H1 (cell line): ENCODE measurements around the gene ADK. TPM values are rescaled to one million over a fixed set of nuclear protein-coding genes. Genes with fewer than 3 reads are reported as not detected.
"Not testable (repeated sequence)": the region's sequence is repeated elsewhere in the genome, so short reads cannot be mapped to it uniquely, and the experiment has no call there.

Experiments used
- CTCF ChIA-PET: fragments of 300-600 bp; sonication (Branson Sonifier 250); formaldehyde crosslinking; loops from one replicate; lab custom pipeline; 2021; ENCODE audit not compliant: partially characterized antibody; lab: Charles Lee
- POLR2A ChIA-PET: fragments of 300-600 bp; sonication (Branson Sonifier 250); formaldehyde crosslinking; loops from one replicate; lab custom pipeline; 2021; ENCODE audit warnings: inconsistent platforms; ENCODE audit not compliant: partially characterized antibody; lab: Charles Lee
- DNase-seq, 2 experiments: peaks; one replicate each; pipeline versions ENCODE4 v3.0.0 to v3.0.0-alpha.2; 2010 to 2022; ENCODE audit warnings: low spot score in 2 of 2, low read depth in 1 of 2, mixed read lengths in 1 of 2
- FAIRE-seq: peaks from 2 replicates; lab custom pipeline; 2011; peaks lifted over from hg19 to GRCh38; lab: Jason Lieb, UNC
- H2AFZ ChIP-seq: 2 replicates; pipeline ENCODE4 v1.8.1; 2012; ENCODE audit warnings: low read length, inconsistent platforms
- H2AK5ac ChIP-seq: 2 replicates; pipeline ENCODE4 v1.6.1; 2013; ENCODE audit warnings: low read depth, low read length
- H2BK120ac ChIP-seq: replicated peaks from 2 replicates; pipeline ENCODE3; 2013; ENCODE audit warnings: low read depth, low read length, inconsistent platforms
- H2BK12ac ChIP-seq: 2 replicates; pipeline ENCODE4 v1.6.1; 2013; ENCODE audit warnings: low read depth, low read length
- H2BK15ac ChIP-seq: 2 replicates; pipeline ENCODE4 v1.6.1; 2013; ENCODE audit warnings: low read length
- H2BK20ac ChIP-seq: 2 replicates; pipeline ENCODE4 v1.6.1; 2013; ENCODE audit warnings: low read length
- H2BK5ac ChIP-seq: 2 replicates; pipeline ENCODE4 v1.6.1; 2013; ENCODE audit warnings: low read depth, low read length
- H3K14ac ChIP-seq: 2 replicates; pipeline ENCODE4 v1.6.1; 2013; ENCODE audit warnings: inconsistent platforms; ENCODE audit not compliant: insufficient read length
- H3K18ac ChIP-seq: 2 replicates; pipeline ENCODE4 v1.6.1; 2013; ENCODE audit warnings: low read length; ENCODE audit errors: extremely low read depth
- H3K23ac ChIP-seq: 2 replicates; pipeline ENCODE4 v1.6.1; 2013; ENCODE audit warnings: inconsistent platforms; ENCODE audit not compliant: insufficient read length
- H3K23me2 ChIP-seq: 2 replicates; pipeline ENCODE4 v1.6.1; 2013; ENCODE audit warnings: low read depth, low read length
- H3K27ac ChIP-seq: 2 replicates; pipeline ENCODE4 v1.6.1; 2011; ENCODE audit warnings: low read depth, low read length, inconsistent platforms
- H3K27me3 ChIP-seq, 4 experiments: replicated peaks in 1 of 4; 1 replicate in 1 of 4; 2 replicates in 3 of 4; pipeline versions ENCODE4 v1.6.1 to v1.8.1; 2011 to 2013; ENCODE audit warnings: low read length in 3 of 4, mild to moderate bottlenecking in 3 of 4, inconsistent platforms in 2 of 4, mixed read lengths in 2 of 4, moderate library complexity in 1 of 4; ENCODE audit not compliant: control insufficient read depth in 3 of 4, insufficient read depth in 3 of 4; ENCODE audit errors: extremely low read depth in 1 of 4
- H3K36me3 ChIP-seq, 4 experiments: 2 replicates each; pipeline versions ENCODE4 v1.6.1 to v1.8.1; 2011 to 2013; ENCODE audit warnings: mild to moderate bottlenecking in 4 of 4, low read length in 3 of 4, moderate library complexity in 2 of 4, control low read depth in 1 of 4, inconsistent platforms in 1 of 4; ENCODE audit not compliant: insufficient read depth in 4 of 4, control insufficient read depth in 2 of 4
- H3K4ac ChIP-seq: replicated peaks from 2 replicates; pipeline ENCODE3; 2013; ENCODE audit warnings: low read length, low read depth, mixed read lengths, inconsistent platforms; ENCODE audit not compliant: insufficient read length
- H3K4me1 ChIP-seq, 4 experiments: replicated peaks in 1 of 4; 1 replicate in 1 of 4; 2 replicates in 3 of 4; pipeline versions ENCODE4 v1.6.1 to v1.8.1; 2011 to 2013; ENCODE audit warnings: low read length in 3 of 4, inconsistent platforms in 2 of 4, mixed read lengths in 1 of 4; ENCODE audit not compliant: insufficient read depth in 4 of 4, control insufficient read depth in 3 of 4
- H3K4me2 ChIP-seq, 2 experiments: 2 replicates each; pipeline versions ENCODE4 v1.6.1 to v1.8.1; 2011 to 2013; ENCODE audit warnings: low read depth in 2 of 2, low read length in 2 of 2, control low read depth in 1 of 2, inconsistent platforms in 1 of 2, mild to moderate bottlenecking in 1 of 2; ENCODE audit not compliant: insufficient read depth in 1 of 2
- H3K4me3 ChIP-seq, 4 experiments: fragments of 200-600, 300-600 bp in 1 of 4; sonication (generic), shearing (Covaris generic), sonication (Bioruptor Twin) in 1 of 4; 2 replicates each; pipeline versions ENCODE4 v1.5.1 to v1.8.1; 2011 to 2016; ENCODE audit warnings: low read length in 4 of 4, low read depth in 3 of 4, control low read depth in 2 of 4, inconsistent platforms in 2 of 4, mild to moderate bottlenecking in 2 of 4, mixed read lengths in 1 of 4, moderate library complexity in 1 of 4; ENCODE audit not compliant: insufficient read depth in 2 of 4; ENCODE audit errors: extremely low read depth in 1 of 4
- H3K56ac ChIP-seq: replicated peaks from 2 replicates; pipeline ENCODE3; 2013; ENCODE audit warnings: low read depth, mild to moderate bottlenecking, mixed read lengths, low read length, inconsistent platforms; ENCODE audit not compliant: insufficient read length
- H3K79me1 ChIP-seq: 2 replicates; pipeline ENCODE4 v1.6.1; 2013; ENCODE audit warnings: low read depth, low read length, control low read depth
- H3K79me2 ChIP-seq, 2 experiments: 2 replicates each; pipeline versions ENCODE4 v1.6.1 to v1.8.1; 2012 to 2013; ENCODE audit warnings: low read length in 2 of 2, mild to moderate bottlenecking in 2 of 2, inconsistent platforms in 1 of 2; ENCODE audit not compliant: insufficient read depth in 2 of 2, control insufficient read depth in 1 of 2
- H3K9ac ChIP-seq, 4 experiments: replicated peaks in 1 of 4; 1 replicate in 1 of 4; 2 replicates in 3 of 4; pipeline versions ENCODE4 v1.6.1 to v1.8.1; 2011 to 2013; ENCODE audit warnings: low read depth in 3 of 4, low read length in 3 of 4, control low read depth in 2 of 4, mild to moderate bottlenecking in 2 of 4, moderate library complexity in 2 of 4, inconsistent platforms in 1 of 4; ENCODE audit errors: extremely low read depth in 1 of 4
- H3K9me3 ChIP-seq, 2 experiments: 2 replicates each; pipeline versions ENCODE4 v1.6.1 to v1.8.1; 2012 to 2013; ENCODE audit warnings: mild to moderate bottlenecking in 2 of 2, moderate library complexity in 2 of 2, control low read depth in 1 of 2, inconsistent platforms in 1 of 2, low read depth in 1 of 2, low read length in 1 of 2, mixed read lengths in 1 of 2; ENCODE audit not compliant: insufficient read depth in 2 of 2
- H4K20me1 ChIP-seq, 2 experiments: replicated peaks in 1 of 2; 2 replicates each; pipeline versions ENCODE3 to v1.8.1; 2011 to 2013; ENCODE audit warnings: inconsistent platforms in 2 of 2, low read length in 2 of 2, mild to moderate bottlenecking in 1 of 2; ENCODE audit not compliant: insufficient read depth in 2 of 2, control insufficient read depth in 1 of 2
- H4K5ac ChIP-seq: 2 replicates; pipeline ENCODE4 v1.6.1; 2013; ENCODE audit warnings: low read length, low read depth, mixed read lengths, inconsistent platforms; ENCODE audit not compliant: insufficient read length
- H4K8ac ChIP-seq: 2 replicates; pipeline ENCODE4 v1.8.0; 2013; ENCODE audit warnings: mild to moderate bottlenecking, moderate library complexity, low read length, inconsistent platforms; ENCODE audit not compliant: insufficient read depth; ENCODE audit errors: extremely low read depth
- H4K91ac ChIP-seq: replicated peaks from 2 replicates; pipeline ENCODE3; 2013; ENCODE audit warnings: low read length, mixed read lengths, inconsistent platforms; ENCODE audit not compliant: insufficient read length
- polyA plus RNA-seq, 7 experiments: library from polyadenylated mRNA; depleted of rRNA in 3 of 7; stranded (reverse) in 5 of 7; unstranded in 2 of 7; fragments of >200 nt in 5 of 7; fragments of 200-250 nt in 2 of 7; gene quantifications; 1 replicate in 5 of 7; 2 replicates in 1 of 7; 4 replicates in 1 of 7; pipeline versions ENCODE4 v1.2.1 to v1.2.3, GENCODE V29; 2011 to 2013; ENCODE audit warnings: missing spikeins in 2 of 7, mixed read lengths in 2 of 7
- total RNA-seq: library from RNA; stranded (reverse); fragmentation: NEBNext Ultra II Directional; extraction: Animal tissue kit (Norgen Biotek cat#: 25700); gene quantifications from 2 replicates; pipeline ENCODE4 v1.2.1, GENCODE V29; 2021

The ADK gene
- total and polyA plus RNA-seq, 2 of the 8 experiments (the other 6 are each of a cell fraction or from before 2014, with no cell fraction given): 12.3 to 42.4 TPM

DNA sequence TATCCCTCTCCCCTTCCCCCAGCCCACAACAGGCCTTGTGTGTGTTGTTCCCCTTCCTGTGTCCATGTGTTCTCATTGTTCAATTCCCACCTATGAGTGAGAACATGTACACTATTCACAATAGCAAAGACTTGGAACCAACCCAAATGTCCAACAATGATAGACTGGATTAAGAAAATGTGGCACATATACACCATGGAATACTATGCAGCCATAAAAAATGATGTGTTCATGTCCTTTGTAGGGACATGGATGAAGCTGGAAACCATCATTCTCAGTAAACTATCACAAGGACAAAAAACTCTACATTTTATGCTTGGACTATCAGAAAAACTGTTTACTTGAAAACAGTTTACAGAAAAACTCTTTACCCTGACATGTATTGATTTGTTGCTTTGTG is 347.6 kb downstream of the ADK start:
- H3K27me3 ChIP-seq, H3K9me3 ChIP-seq, H2AK5ac ChIP-seq, H2BK120ac ChIP-seq, H4K8ac ChIP-seq, H4K20me1 ChIP-seq, H3K9ac ChIP-seq, H2BK5ac ChIP-seq, DNase-seq, H3K79me1 ChIP-seq, H3K4me1 ChIP-seq, H3K23ac ChIP-seq, H3K79me2 ChIP-seq, H3K36me3 ChIP-seq, H3K23me2 ChIP-seq, H3K27ac ChIP-seq, H2AFZ ChIP-seq, FAIRE-seq, POLR2A ChIA-PET, H3K4me2 ChIP-seq, H3K14ac ChIP-seq, H2BK12ac ChIP-seq, H2BK15ac ChIP-seq, H3K56ac ChIP-seq, H3K4ac ChIP-seq, H4K91ac ChIP-seq, H4K5ac ChIP-seq, H3K18ac ChIP-seq, H2BK20ac ChIP-seq, H3K4me3 ChIP-seq: not testable (repeated sequence)
- CTCF ChIA-PET: interaction anchor here (0.9 kb wide), 1 partner anchor 10 kb away, joined by 3 read pairs; no protein-coding TSS in a partner anchor
